ENCODE data around the gene COBLL1. TPM values are rescaled to one million over a fixed set of nuclear protein-coding genes. Genes with fewer than 3 reads are reported as not detected.

The COBLL1 gene
- total RNA-seq, 1 experiment from 2014 or later = 8.0 TPM

- BruUV-seq (replicated peaks) = no TSS peak
- ChIA-PET POLR2A (ENCODE audit: unreplicated experiment) (no interaction called here), CTCF (no interaction called here)
- Histone ChIP-seq H3K4me2 (no peak overlapping the region), H3K36me3 (ENCODE audit: low read depth) (no peaks in the 10 kb centered on the region), H3K79me2 (ENCODE audit: low read depth) (no peaks in the 10 kb centered on the region), H3K4me3 (no peak overlapping the region), H3F3A (ENCODE audit: insufficient read depth, low read depth) (no peaks in the 10 kb centered on the region; the same call in 1 of the 2 replicates), H3K27ac (no peak overlapping the region), H4K20me1 (ENCODE audit: insufficient read depth) (no peaks in the 10 kb centered on the region), H3K4me1 (replicated peaks; ENCODE audit: insufficient read depth) (peaks cover 9% of the 10 kb centered on the region), H2AFZ (no peak overlapping the region), H3K9me2 (ENCODE audit: insufficient read depth) (no peaks in the 10 kb centered on the region), H3K9me3 (ENCODE audit: insufficient read depth, low read depth) (no peaks in the 10 kb centered on the region), H3K27me3 (ENCODE audit: insufficient read depth, low read depth) (no peaks in the 10 kb centered on the region)
- TF ChIP-seq, protein P1, sequence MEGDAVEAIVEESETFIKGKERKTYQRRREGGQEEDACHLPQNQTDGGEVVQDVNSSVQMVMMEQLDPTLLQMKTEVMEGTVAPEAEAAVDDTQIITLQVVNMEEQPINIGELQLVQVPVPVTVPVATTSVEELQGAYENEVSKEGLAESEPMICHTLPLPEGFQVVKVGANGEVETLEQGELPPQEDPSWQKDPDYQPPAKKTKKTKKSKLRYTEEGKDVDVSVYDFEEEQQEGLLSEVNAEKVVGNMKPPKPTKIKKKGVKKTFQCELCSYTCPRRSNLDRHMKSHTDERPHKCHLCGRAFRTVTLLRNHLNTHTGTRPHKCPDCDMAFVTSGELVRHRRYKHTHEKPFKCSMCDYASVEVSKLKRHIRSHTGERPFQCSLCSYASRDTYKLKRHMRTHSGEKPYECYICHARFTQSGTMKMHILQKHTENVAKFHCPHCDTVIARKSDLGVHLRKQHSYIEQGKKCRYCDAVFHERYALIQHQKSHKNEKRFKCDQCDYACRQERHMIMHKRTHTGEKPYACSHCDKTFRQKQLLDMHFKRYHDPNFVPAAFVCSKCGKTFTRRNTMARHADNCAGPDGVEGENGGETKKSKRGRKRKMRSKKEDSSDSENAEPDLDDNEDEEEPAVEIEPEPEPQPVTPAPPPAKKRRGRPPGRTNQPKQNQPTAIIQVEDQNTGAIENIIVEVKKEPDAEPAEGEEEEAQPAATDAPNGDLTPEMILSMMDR (conservative IDR thresholded peaks at IDR 0.05) = no peak
- TF ChIP-seq EZH2 (IDR thresholded peaks at IDR 0.05; ENCODE audit: low read depth) = no peak
- no peak for DNase-seq
- intact Hi-C loops (cut with micrococcal nuclease; ENCODE audit: unreplicated experiment) = no loop called here
Observed at GRCh38 chr2:164836907-164837306, 4.7 kb downstream of the COBLL1 start.

DNA sequence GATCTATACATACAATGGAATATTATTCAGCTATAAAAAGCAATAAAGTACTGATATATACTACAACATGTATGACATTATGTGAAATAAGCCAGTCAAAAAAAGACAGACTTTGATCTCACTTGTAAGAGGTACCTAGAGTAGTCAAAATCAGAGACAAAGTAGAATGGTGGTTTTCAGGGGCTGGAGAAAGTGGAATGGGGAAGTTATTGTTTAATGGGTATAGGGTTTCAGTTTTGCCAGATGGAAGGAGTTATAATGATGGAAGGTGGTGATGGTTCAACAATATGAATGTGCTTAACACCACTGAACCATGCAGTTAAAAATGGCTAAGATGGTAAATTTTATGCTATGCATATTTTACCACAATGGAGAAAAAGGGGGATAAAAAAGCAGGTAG, 6.3 kb downstream of the COBLL1 start:
- no peaks in the 10 kb centered on the region for H3K27me3 ChIP-seq (ENCODE audit: insufficient read depth, low read depth)
- H4K20me1 ChIP-seq (ENCODE audit: insufficient read depth) = no peaks in the 10 kb centered on the region
- no peak overlapping the region for H3K4me2 ChIP-seq
- TF ChIP-seq, protein P1 (conservative IDR thresholded peaks at IDR 0.05) = no peak
- TF ChIP-seq EZH2 (IDR thresholded peaks at IDR 0.05; ENCODE audit: low read depth) = no peak
- H3K79me2 ChIP-seq (ENCODE audit: low read depth) = no peaks in the 10 kb centered on the region
- no peak overlapping the region for H2AFZ ChIP-seq
- H3K9me2 ChIP-seq (ENCODE audit: insufficient read depth) = no peaks in the 10 kb centered on the region
- H3K4me1 ChIP-seq (replicated peaks; ENCODE audit: insufficient read depth) = peaks cover 8% of the 10 kb centered on the region
- H3K9me3 ChIP-seq (ENCODE audit: insufficient read depth, low read depth) = no peaks in the 10 kb centered on the region
- H3K36me3 ChIP-seq (ENCODE audit: low read depth) = no peaks in the 10 kb centered on the region
- ChIA-PET CTCF (no interaction called here), POLR2A (ENCODE audit: unreplicated experiment) (no interaction called here)
- no TSS peak for BruUV-seq (replicated peaks)
- H3F3A ChIP-seq (ENCODE audit: insufficient read depth, low read depth) = no peaks in the 10 kb centered on the region; the same call in 1 of the 2 replicates
- DNase-seq = no peak
- intact Hi-C loops (cut with micrococcal nuclease; ENCODE audit: unreplicated experiment) = no loop called here
- no peak overlapping the region for H3K4me3 ChIP-seq
- H3K27ac ChIP-seq = no peak overlapping the region

- Histone ChIP-seq H3K27me3 (ENCODE audit: insufficient read depth, low read depth) (no peaks in the 10 kb centered on the region), H2AFZ (no peak overlapping the region), H3K36me3 (ENCODE audit: low read depth) (no peaks in the 10 kb centered on the region), H3K4me2 (no peak overlapping the region), H3K9me2 (ENCODE audit: insufficient read depth) (no peaks in the 10 kb centered on the region), H3K27ac (no peak overlapping the region), H3K79me2 (ENCODE audit: low read depth) (no peaks in the 10 kb centered on the region), H3K9me3 (ENCODE audit: insufficient read depth, low read depth) (no peaks in the 10 kb centered on the region), H3K4me3 (no peak overlapping the region), H3F3A (ENCODE audit: insufficient read depth, low read depth) (no peaks in the 10 kb centered on the region; the same call in 1 of the 2 replicates), H3K4me1 (replicated peaks; ENCODE audit: insufficient read depth) (peaks cover 6% of the 10 kb centered on the region), H4K20me1 (ENCODE audit: insufficient read depth) (no peaks in the 10 kb centered on the region)
- DNase-seq = no peak
- intact Hi-C loops (cut with micrococcal nuclease; ENCODE audit: unreplicated experiment) = no loop called here
- no TSS peak for BruUV-seq (replicated peaks)
- ChIA-PET CTCF (no interaction called here), POLR2A (ENCODE audit: unreplicated experiment) (interaction anchor here (0.6 kb wide), 1 partner anchor 58 kb away, joined by 6 read pairs; no protein-coding TSS in a partner anchor)
- TF ChIP-seq EZH2 (IDR thresholded peaks at IDR 0.05; ENCODE audit: low read depth) = no peak
- TF ChIP-seq, protein P1 (conservative IDR thresholded peaks at IDR 0.05) = no peak
Observed at GRCh38 chr2:164831887-164832286, 9.7 kb downstream of the COBLL1 start.
